GM10847 (cell line): ENCODE data around the gene LRRTM4.

Experiments
- POLR2A ChIP-seq: IDR thresholded peaks from 2 replicates; pipeline ENCODE4 v1.6.1; 2011; ENCODE audit not compliant: insufficient read length; ENCODE audit errors: extremely low read depth

Gene LRRTM4

DNA sequence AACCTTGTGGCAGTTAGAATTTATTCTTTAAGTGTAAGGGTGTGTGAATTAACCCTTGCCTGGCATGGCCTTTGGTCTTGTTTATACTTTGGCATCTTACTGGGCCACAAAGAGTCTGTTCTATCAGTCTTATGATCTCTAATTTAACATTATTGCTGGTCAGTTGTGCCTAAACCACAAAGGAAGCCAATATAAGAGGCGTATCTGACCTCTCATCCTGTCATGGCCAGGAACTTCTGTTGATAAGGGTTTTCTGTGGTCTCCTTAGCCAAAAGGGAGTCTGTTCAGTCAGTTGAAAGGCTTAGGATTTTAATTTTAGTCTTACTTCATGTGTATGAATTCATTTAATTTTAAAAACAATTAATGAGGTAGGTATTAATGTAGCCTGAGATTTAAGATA lies 127.2 kb downstream of the LRRTM4 start:
- no peak for TF ChIP-seq POLR2A

DNA sequence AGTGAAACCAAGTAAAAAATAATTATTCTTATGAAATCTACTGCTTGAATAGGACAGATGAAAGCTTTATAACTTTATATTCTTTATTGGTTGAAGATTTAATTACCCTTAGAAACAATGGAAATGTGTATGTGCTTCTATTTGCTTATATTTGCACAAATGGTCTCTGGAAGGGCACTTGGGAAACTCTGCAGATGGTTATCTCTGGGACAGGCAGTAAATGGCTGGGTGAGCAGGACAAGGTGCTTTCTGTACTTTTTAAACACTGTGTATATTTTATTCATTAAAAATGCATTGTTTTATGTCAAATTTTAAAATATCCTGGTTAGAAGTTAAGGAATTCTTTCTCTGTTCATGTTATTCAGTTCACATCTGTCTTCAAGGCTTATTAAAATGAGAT lies 131.1 kb downstream of the LRRTM4 start:
- no peak for TF ChIP-seq POLR2A

DNA sequence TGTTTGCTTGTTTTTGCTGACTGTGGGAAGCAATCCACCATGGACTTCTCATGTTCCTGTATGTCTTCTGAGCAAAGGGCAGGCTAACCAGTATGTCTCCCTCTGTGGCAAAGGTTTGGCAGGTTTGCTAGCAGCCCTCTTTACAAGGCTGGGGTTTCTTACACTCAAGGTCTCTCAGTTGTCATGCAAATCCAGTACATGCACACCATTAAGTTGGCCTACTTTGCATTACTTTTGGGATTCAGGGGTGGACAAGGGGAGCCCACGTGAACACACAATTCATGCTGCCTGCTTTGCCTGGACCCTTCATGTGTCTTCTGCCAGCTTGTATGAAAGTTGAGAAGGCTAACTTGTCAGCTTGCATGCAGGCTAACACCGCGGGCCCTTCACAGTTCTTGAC lies 134.9 kb downstream of the LRRTM4 start:
- TF ChIP-seq POLR2A: no peak

DNA sequence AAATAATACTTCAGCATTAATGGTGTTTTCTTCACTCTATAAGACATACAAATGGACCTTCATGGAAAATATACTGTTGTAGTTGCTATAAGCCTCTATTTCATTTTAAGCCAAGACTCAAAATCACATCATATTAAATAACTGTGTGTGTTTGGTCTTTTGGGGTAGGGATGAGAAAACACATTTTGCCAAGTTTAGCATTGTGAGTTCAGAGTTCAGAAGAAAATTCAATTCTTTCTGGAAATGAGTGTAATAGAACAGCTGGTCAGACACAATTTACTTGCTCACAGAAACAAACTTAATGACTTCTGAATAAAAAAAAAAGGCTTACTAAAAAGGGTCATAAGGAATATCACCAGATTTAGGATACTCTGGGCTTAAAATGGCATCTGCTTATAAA lies 149.5 kb downstream of the LRRTM4 start:
- no peak for TF ChIP-seq POLR2A

DNA sequence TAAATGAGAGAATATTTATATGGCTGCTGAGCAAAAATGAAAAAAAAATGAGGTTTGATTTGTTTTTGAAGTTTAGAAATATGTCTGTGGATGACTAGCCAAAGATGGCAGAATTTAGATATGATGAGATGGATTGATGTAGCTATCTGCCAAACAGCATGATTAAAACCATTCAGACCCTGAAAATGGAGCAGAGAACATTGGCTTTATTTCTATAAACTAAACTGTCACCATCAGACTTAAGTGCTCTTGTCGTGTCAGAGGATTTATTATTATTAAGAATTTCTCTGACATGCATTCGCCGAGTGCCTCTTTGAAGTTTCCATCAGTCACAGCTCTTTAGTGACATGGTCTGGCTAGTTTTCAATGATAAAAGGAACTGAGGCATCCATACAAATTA lies 151.7 kb downstream of the LRRTM4 start:
- TF ChIP-seq POLR2A: no peak

DNA sequence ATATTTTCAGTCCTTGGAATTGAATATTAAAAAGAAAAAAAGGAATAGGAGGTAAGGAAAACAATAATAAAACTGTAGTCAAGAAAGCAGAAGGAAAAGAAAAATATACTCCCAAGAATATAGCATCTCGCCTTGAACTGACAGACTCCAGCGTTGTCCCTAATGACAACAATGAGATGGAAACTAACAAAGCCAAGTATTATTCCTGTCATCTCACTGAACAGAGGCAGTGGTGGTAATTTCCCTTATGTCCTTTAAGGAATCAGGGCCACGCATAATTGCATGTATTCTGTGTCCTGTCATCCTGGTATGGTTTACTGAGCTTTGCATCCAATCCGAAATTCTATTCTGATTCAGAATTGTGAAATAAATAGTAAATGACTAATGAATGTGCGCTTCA lies 158.9 kb downstream of the LRRTM4 start:
- TF ChIP-seq POLR2A: no peak

DNA sequence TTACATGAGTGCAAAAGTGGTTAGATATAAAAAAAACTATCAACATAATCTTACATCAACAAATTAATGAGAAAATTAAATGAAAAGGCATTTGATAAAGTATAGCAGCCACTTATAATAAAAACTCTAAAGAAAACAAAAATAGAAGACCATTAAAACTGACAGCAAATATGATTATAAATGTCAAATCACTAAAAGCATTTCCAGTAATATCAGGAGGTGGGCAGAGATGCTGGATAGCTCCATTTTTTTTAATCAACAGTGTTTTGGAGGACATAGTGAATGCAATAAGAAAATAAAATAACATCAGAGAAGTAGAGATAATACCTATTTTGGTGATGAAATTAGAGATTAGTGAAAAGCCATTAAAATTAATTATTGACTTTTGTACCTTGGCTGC lies 173.4 kb downstream of the LRRTM4 start:
- TF ChIP-seq POLR2A: no peak

DNA sequence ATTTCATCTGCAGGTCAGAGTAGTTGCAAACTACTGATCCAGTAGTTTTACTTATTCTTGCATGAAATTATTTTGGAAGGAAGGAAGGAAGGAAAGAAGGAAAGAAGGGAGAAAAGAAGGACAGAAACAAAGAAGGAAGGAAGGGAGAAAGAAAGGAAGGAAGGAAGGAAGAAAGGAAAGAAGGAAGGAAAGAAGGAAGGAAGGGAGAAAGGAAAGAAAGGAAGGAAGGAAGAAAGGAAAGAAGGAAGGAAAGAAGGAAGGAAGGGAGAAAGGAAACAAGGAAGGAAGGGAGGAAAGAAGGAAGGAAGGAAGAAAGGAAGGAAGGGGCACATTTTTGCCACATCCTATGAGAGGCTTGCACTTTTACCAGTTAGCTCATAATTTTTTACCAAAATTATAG lies 186.2 kb downstream of the LRRTM4 start:
- TF ChIP-seq POLR2A: no peak

DNA sequence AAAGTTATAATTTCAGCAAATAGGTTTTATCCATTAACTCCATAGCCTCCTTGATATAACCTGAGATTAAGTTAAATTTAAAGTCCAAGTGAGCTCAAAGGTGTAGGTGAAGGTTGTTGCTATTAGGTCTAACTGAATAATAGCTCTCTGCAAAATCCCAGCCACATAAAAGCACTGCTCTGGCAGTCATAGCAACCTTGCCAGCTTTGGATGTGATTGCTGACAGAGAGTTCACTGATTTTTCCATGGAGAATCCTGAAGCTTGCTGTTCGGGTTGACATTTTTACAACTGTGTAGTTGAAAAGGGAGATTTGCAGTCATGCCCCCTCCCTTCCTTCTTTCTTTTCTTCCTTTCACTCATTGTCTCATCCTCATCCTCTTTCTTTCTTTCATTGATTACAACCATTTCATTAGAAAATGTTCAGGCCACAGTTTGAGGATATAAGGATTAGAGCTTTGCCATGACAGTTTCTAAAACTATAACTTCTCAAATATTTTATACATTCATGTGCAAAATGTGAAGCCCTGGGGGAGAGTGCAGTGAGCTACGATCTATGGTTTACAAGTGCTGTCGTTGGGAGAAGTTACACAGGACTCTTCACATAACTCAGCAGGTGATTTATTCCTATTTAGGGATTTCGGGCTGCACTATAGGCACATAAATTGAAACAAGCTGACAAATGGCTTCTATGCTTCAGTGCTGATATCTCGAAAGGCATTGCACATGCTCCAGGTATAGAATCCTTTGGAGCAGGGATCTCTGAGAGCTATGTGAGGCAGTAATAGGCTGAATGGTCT lies 193.8 kb downstream of the LRRTM4 start:
- TF ChIP-seq POLR2A: no peak

DNA sequence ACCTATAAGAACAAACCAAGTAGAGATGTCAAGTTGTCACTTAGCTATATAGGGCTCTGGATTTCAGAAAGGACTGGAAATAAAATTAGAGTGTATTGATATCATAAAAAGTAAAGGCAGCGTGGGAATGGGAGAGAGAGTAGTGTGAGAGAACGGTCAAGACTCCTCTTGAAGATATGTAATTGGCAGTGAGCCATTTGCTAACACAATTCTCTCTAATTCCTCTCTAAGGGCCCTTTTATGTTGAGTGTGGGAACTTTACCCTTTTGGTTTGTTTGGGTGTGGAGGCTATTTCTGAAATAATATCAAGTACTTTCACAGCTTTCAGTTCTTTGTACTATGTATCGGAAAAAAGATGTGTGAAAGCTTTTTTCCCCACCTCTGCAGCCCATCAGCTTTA lies 196.8 kb downstream of the LRRTM4 start:
- no peak for TF ChIP-seq POLR2A

DNA sequence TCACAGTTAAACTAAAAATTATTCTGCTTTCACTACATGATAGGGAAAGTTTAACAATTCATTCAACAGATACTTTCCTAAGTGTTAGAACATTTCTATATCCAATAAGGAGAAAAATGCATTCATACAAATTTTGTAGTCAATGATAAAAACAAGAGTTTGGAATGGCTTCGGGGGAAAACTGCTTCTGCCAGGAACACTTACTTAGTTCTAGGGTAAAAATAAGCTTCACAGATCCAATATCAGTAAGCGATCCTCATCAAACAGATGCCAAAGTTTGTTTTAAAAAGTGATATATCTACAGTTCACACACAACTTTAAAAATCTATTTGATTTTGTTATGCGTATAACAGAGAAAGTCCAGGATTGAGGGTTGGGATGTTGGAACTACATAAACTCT lies 199.7 kb downstream of the LRRTM4 start:
- TF ChIP-seq POLR2A: no peak

DNA sequence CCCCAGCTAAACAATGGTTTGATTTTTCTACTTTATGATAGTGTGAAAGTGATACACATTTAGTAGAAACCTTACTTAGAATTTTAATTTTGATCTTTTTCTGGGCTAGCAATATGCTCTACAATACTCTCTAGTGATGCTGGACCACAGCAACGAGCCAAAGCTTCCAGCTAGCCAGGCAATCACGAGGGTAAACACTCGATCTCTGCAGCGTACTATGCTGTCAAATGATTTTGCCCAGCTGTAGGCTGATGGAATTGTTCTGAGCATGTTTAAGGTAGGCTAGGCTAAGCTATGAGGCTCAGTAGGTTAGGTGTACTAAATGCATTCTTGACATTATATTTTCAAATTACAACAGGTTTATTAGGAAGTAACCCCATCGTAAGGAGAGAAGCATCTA lies 207.5 kb downstream of the LRRTM4 start:
- no peak for TF ChIP-seq POLR2A

DNA sequence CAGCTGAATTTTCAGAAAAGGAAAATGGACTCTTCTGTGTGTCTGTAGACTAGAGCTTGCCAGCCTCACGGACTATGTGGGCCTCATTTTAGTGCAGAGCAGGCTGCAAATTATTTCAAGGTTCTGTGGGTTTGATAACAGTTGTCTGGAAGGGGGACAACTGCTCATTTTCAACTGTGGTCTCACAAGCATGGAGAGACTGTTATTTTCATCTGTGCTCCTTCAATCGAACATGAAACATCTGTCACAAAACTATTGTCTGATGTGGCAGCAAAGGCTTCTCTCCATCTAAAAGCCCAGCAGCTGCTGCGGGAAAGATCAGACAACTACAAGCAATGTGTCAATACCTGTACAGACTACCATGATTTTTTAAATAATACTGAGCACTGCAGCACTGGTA lies 211.8 kb downstream of the LRRTM4 start:
- no peak for TF ChIP-seq POLR2A

DNA sequence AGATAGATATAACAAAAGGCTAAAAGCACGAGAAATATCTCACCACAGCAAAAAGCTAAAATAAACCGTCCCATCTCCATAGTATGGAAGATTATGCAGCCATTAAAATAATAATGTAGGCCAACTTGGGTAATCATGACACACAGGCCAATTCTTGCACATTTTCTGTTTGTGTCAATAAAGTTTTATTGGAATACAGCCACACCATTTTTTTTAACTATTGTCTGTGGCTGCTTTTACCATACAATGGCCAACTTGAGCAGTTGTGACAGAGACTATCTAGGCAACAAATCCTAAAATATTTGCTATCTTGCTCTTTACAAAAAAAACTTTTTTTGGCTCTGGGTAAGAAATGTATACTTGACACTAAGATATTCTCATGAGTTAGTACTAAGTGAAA lies 212.5 kb downstream of the LRRTM4 start:
- no peak for TF ChIP-seq POLR2A

DNA sequence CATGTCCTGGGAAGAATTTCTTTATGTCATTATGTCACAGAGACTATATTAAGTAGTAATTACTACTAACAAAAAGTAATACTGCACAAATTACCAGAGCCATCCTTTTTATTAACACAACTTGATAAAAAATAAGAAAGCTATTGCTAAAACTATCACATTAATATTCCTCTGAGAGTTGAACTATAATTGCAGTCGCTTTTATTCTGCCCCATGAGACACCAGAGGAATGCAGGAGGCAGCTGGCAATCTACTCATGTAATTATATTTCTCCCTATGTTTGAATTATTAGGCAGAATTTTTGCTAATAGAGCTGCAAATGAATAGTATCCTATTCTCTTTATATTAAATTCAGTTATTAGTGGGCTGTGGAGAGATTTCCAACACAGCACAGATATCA lies 220.7 kb downstream of the LRRTM4 start:
- no peak for TF ChIP-seq POLR2A

DNA sequence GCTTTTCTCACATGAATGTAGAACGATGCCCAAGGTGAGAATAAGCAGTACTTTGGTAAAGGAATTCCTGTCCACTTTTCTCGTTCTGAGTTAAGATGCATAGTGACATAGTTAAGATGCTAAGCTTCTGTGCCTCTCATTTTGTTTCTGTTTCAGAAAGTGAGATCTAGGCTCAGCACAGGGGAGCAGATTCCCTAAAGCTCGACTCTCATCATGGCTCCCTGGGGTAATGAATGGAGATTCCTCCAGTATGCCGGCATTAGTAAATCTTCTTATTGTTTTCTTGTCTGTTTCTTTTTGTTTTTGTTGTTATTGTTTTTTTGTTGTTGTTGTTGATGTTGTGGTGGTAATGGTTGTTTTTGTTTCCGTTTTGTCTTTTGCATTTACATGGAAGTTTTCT lies 225.4 kb downstream of the LRRTM4 start:
- no peak for TF ChIP-seq POLR2A

DNA sequence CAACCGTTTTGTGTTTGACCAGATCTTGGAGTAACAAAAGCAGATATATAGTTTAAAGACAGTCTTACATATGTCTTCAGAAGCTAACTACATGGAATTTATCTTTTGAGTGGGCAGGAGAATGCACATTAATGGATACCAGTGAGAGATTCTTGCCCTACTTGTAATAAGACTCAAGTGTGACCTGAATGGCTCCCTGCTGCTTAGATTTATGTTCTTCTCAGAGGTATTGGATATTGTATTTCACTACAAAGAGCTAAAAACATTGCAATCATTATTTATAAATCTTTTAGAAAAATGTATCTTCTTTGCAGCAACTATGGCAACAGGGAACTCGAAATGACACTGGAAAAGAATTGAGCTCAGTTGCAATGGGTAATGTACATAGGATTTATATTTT lies 227.7 kb downstream of the LRRTM4 start:
- TF ChIP-seq POLR2A: no peak
